ENCODE results near the gene VSIG4. TPM values are rescaled to one million over a fixed set of nuclear protein-coding genes. Genes with fewer than 3 reads are reported as not detected.

VSIG4 gene
- total RNA-seq, 1 experiment from 2014 or later, result 0.10 TPM

- no peak for TF ChIP-seq SIN3A (IDR thresholded peaks at IDR 0.05; ENCODE audit: borderline replicate concordance, insufficient read depth, low read depth, low read length)
- no peak for TF ChIP-seq POLR2AphosphoS5 (IDR thresholded peaks at IDR 0.05; ENCODE audit: low read depth, low read length)
- no peak for TF ChIP-seq REST (IDR thresholded peaks at IDR 0.05; ENCODE audit: insufficient read depth in 1 of 2, low read depth in 2 of 2, low read length in 1 of 2)
- no peak for TF ChIP-seq CTCF (IDR thresholded peaks at IDR 0.05)
- no peak for TF ChIP-seq TCF7L2 (IDR thresholded peaks at IDR 0.05; ENCODE audit: low read depth, low read length)
- intact Hi-C loops (cut with micrococcal nuclease; ENCODE audit: unreplicated experiment), result no loop called here
- Histone ChIP-seq H3K9me3 (ENCODE audit: control insufficient read depth, insufficient read depth, low read depth, low read length) (no peaks in the 10 kb centered on the region), H3K36me3 (ENCODE audit: control insufficient read depth, insufficient read depth, low read length) (no peaks in the 10 kb centered on the region), H3K27me3 (ENCODE audit: control insufficient read depth, insufficient read depth, low read length) (no peaks in the 10 kb centered on the region), H3K4me1 (ENCODE audit: control insufficient read depth, insufficient read depth, low read length) (no peaks in the 10 kb centered on the region), H3K27ac (ENCODE audit: low read length) (no peak overlapping the region), H3K4me3 (ENCODE audit: low read depth in 2 of 2, low read length in 2 of 2) (no peak overlapping the region)
- ChIA-PET CTCF (no interaction called here), POLR2A (interaction anchor here (0.6 kb wide), 1 partner anchor 1035 kb away, joined by 4 read pairs; no protein-coding TSS in a partner anchor)
- DNase-seq (ENCODE audit: low read depth, low spot score) (no peak), ATAC-seq (no peak)
- in situ Hi-C loops (cut with HindIII; ENCODE audit: low pct_unique_long_range_greater_than_20kb, low sequenced_read_pairs), result no loop called here
- no TSS peak for BruUV-seq (replicated peaks)
Measured at GRCh38 chrX:65994519-65995506, 45.1 kb downstream of the VSIG4 start.

- POLR2A ChIA-PET, result no interaction called here
- no peak overlapping the region for H3K4me3 ChIP-seq (ENCODE audit: low read depth in 2 of 2, low read length in 2 of 2)
- ATAC-seq (no peak), DNase-seq (ENCODE audit: low read depth, low spot score) (no peak)
- H3K9me3 ChIP-seq (ENCODE audit: control insufficient read depth, insufficient read depth, low read depth, low read length), result no peaks in the 10 kb centered on the region
- TF ChIP-seq TCF7L2 (IDR thresholded peaks at IDR 0.05; ENCODE audit: low read depth, low read length) (no peak), POLR2AphosphoS5 (IDR thresholded peaks at IDR 0.05; ENCODE audit: low read depth, low read length) (no peak), SIN3A (IDR thresholded peaks at IDR 0.05; ENCODE audit: borderline replicate concordance, insufficient read depth, low read depth, low read length) (no peak), REST (IDR thresholded peaks at IDR 0.05; ENCODE audit: insufficient read depth in 1 of 2, low read depth in 2 of 2, low read length in 1 of 2) (no peak), CTCF (IDR thresholded peaks at IDR 0.05) (no peak)
- in situ Hi-C loops (cut with HindIII; ENCODE audit: low pct_unique_long_range_greater_than_20kb, low sequenced_read_pairs) (no loop called here), intact Hi-C loops (cut with micrococcal nuclease; ENCODE audit: unreplicated experiment) (no loop called here)
- H3K4me1 ChIP-seq (ENCODE audit: control insufficient read depth, insufficient read depth, low read length), result no peaks in the 10 kb centered on the region
- no peaks in the 10 kb centered on the region for H3K27me3 ChIP-seq (ENCODE audit: control insufficient read depth, insufficient read depth, low read length)
- H3K36me3 ChIP-seq (ENCODE audit: control insufficient read depth, insufficient read depth, low read length), result no peaks in the 10 kb centered on the region
- H3K27ac ChIP-seq (ENCODE audit: low read length), result no peak overlapping the region
- BruUV-seq (replicated peaks), result no TSS peak
- CTCF ChIA-PET, result no interaction called here
Measured at GRCh38 chrX:65993915-65994460, 45.9 kb downstream of the VSIG4 start.

All from Panc1 (cell line).